GM23338 (cell line): Measurements from ENCODE around the gene PPP1R15B. TPM values are rescaled to one million over a fixed set of nuclear protein-coding genes. Genes with fewer than 3 reads are reported as not detected.

Source experiments
- ATAC-seq: fragments of 200-7000 bp; cut with Tn5 transposase; 3 replicates; pipeline ENCODE4 v1.9.1; 2020
- DNase-seq: peaks from one replicate; pipeline ENCODE4 v3.0.0-alpha.2; 2015; ENCODE audit warnings: low spot score
- H2AFZ ChIP-seq: fragments of 200-600 bp; sonication (generic); 2 replicates; pipeline ENCODE4 v1.8.0; 2016; ENCODE audit warnings: antibody characterized with exemption, mild to moderate bottlenecking, moderate library complexity
- H3F3A ChIP-seq: fragments of 200-600 bp; sonication (generic); replicated peaks from 2 replicates; pipeline ENCODE4 v1.8.0; 2017; ENCODE audit warnings: antibody characterized with exemption, mixed run types, low read depth
- H3K27ac ChIP-seq: fragments of 200-600 bp; sonication (generic); 2 replicates; pipeline ENCODE4 v1.6.1; 2016; ENCODE audit warnings: low read depth
- H3K27me3 ChIP-seq: fragments of 200-600 bp; sonication (generic); 2 replicates; pipeline ENCODE4 v1.8.0; 2016; ENCODE audit warnings: mild to moderate bottlenecking, mixed run types, moderate library complexity; ENCODE audit not compliant: insufficient read depth
- H3K36me3 ChIP-seq: fragments of 200-600 bp; sonication (generic); 2 replicates; pipeline ENCODE4 v1.8.0; 2016; ENCODE audit warnings: mild to moderate bottlenecking; ENCODE audit not compliant: insufficient read depth
- H3K4me1 ChIP-seq: fragments of 200-600 bp; sonication (generic); 2 replicates; pipeline ENCODE4 v1.8.0; 2016; ENCODE audit warnings: mild to moderate bottlenecking, moderate library complexity; ENCODE audit not compliant: insufficient read depth
- H3K4me2 ChIP-seq: fragments of 200-600 bp; sonication (generic); 2 replicates; pipeline ENCODE4 v1.7.1; 2017; ENCODE audit warnings: mixed run types
- H3K4me3 ChIP-seq: fragments of 200-600 bp; sonication (generic); 2 replicates; pipeline ENCODE4 v1.6.1; 2016; ENCODE audit warnings: mixed run types
- H3K79me2 ChIP-seq: fragments of 200-600 bp; sonication (generic); replicated peaks from 2 replicates; pipeline ENCODE4 v1.8.0; 2017; ENCODE audit warnings: mild to moderate bottlenecking; ENCODE audit not compliant: insufficient read depth
- H3K9me2 ChIP-seq: fragments of 200-600 bp; sonication (generic); 2 replicates; pipeline ENCODE4 v1.8.0; 2017; ENCODE audit not compliant: insufficient read depth
- H4K20me1 ChIP-seq: fragments of 200-600 bp; sonication (generic); replicated peaks from 2 replicates; pipeline ENCODE4 v1.8.0; 2017; ENCODE audit warnings: mild to moderate bottlenecking; ENCODE audit not compliant: insufficient read depth
- H3K27ac Mint-ChIP-seq: 2 replicates; pipeline ENCODE4 v1.8.0; 2020; ENCODE audit warnings: inconsistent platforms, mild to moderate bottlenecking, moderate library complexity, mixed read lengths
- H3K27me3 Mint-ChIP-seq: 3 replicates; pipeline ENCODE4 v1.8.0; 2022; ENCODE audit warnings: low read depth, mild to moderate bottlenecking, moderate library complexity, mixed read lengths, inconsistent platforms; ENCODE audit not compliant: insufficient read depth, poor library complexity
- H3K36me3 Mint-ChIP-seq: 3 replicates; pipeline ENCODE4 v1.8.0; 2021; ENCODE audit warnings: low read depth, mild to moderate bottlenecking, inconsistent platforms, moderate library complexity, mixed read lengths
- H3K4me1 Mint-ChIP-seq: 3 replicates; pipeline ENCODE4 v1.8.0; 2020; ENCODE audit warnings: mild to moderate bottlenecking, inconsistent platforms, mixed read lengths
- H3K4me3 Mint-ChIP-seq: 3 replicates; pipeline ENCODE4 v1.8.0; 2021; ENCODE audit warnings: moderate library complexity, mild to moderate bottlenecking, inconsistent platforms, mixed read lengths
- H3K9me3 Mint-ChIP-seq: 3 replicates; pipeline ENCODE4 v1.8.0; 2020; ENCODE audit warnings: moderate library complexity, mild to moderate bottlenecking, inconsistent platforms, mixed read lengths
- CREB1 ChIP-seq: fragments of 250-450 bp; sonication (Bioruptor Pico); IDR thresholded peaks from 2 replicates; pipeline ENCODE4 v1.5.0; 2020; ENCODE audit warnings: low read depth, mild to moderate bottlenecking, moderate library complexity
- EZH2 ChIP-seq: fragments of 200-600 bp; sonication (generic); IDR thresholded peaks from one replicate; pipeline ENCODE4 v1.8.0; 2017; ENCODE audit warnings: antibody characterized with exemption, mild to moderate bottlenecking, low read depth; ENCODE audit not compliant: unreplicated experiment
- EZH2phosphoT487 ChIP-seq: fragments of 200-600 bp; sonication (generic); IDR thresholded peaks from one replicate; pipeline ENCODE4 v1.8.1; 2018; ENCODE audit warnings: antibody characterized with exemption; ENCODE audit not compliant: unreplicated experiment
- JUNB ChIP-seq: IDR thresholded peaks from one replicate; pipeline ENCODE4 v1.6.1; 2016; ENCODE audit warnings: antibody characterized with exemption; ENCODE audit not compliant: unreplicated experiment
- NANOG ChIP-seq: IDR thresholded peaks from 2 replicates; pipeline ENCODE4 v1.6.1; 2016; ENCODE audit warnings: antibody characterized with exemption, borderline replicate concordance
- STAT1 ChIP-seq: IDR thresholded peaks from one replicate; pipeline ENCODE4 v1.6.1; 2016; ENCODE audit warnings: antibody characterized with exemption; ENCODE audit not compliant: unreplicated experiment
- polyA plus RNA-seq: library from polyadenylated mRNA; unstranded; fragments of >200 nt; fragmentation: Nextera tagmentation; extraction: Ambion mirVana; gene quantifications from 2 replicates; pipeline ENCODE4 v1.2.1, GENCODE V29; 2016
- total RNA-seq: library from RNA; depleted of rRNA; stranded (reverse); fragments of >200 nt; shearing (Covaris generic); gene quantifications from 2 replicates; pipeline ENCODE4 v1.2.3, GENCODE V29; 2014
- TF ChIP-seq, protein P1 (sequence below): IDR thresholded peaks from one replicate; pipeline ENCODE4 v1.6.1; 2018; ENCODE audit warnings: antibody characterized with exemption; ENCODE audit not compliant: unreplicated experiment
- TF ChIP-seq, protein P2 (sequence below): IDR thresholded peaks from 2 replicates; pipeline ENCODE4 v1.6.1; 2016; ENCODE audit warnings: antibody characterized with exemption
- TF ChIP-seq, protein P3 (sequence below), 2 experiments: fragments of 200-600 bp in 1 of 2; sonication (generic) in 1 of 2; conservative IDR thresholded peaks; 2 replicates each; pipeline versions ENCODE4 v1.5.1 to v1.6.1; 2016 to 2017; ENCODE audit warnings: antibody characterized with exemption in 2 of 2, low read depth in 2 of 2, mild to moderate bottlenecking in 2 of 2, moderate library complexity in 1 of 2

Gene PPP1R15B
- total and polyA plus RNA-seq, 2 experiments from 2014 or later: 17.3 to 64.3 TPM

DNA sequence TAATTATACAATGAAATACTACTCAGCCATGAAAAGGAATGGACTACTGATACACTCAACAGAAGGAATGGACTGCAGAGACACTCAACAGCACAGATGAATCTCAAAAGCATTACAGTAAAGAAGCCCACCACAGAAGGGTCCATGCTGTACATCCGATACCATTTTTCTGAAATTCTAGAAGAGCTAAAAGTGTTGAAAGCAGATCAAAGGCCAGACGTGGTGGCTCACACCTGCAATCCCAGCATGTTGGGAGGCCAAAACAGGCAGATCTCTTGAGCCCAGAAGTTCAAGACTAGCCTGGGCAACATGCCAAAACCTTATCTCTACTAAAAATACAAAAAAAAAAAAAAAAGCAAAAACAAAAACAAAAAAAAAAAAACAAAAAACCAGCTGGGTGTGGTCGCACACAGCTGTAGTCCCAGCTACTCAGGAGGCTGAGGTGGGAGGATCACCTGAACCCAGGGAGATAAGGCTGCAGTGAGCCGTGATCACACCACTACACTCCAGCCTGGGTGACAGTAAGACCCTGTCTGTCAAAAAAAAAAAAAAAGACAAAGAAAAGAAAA is 15.5 kb downstream of the PPP1R15B start (continued):
- TF ChIP-seq, protein P1, sequence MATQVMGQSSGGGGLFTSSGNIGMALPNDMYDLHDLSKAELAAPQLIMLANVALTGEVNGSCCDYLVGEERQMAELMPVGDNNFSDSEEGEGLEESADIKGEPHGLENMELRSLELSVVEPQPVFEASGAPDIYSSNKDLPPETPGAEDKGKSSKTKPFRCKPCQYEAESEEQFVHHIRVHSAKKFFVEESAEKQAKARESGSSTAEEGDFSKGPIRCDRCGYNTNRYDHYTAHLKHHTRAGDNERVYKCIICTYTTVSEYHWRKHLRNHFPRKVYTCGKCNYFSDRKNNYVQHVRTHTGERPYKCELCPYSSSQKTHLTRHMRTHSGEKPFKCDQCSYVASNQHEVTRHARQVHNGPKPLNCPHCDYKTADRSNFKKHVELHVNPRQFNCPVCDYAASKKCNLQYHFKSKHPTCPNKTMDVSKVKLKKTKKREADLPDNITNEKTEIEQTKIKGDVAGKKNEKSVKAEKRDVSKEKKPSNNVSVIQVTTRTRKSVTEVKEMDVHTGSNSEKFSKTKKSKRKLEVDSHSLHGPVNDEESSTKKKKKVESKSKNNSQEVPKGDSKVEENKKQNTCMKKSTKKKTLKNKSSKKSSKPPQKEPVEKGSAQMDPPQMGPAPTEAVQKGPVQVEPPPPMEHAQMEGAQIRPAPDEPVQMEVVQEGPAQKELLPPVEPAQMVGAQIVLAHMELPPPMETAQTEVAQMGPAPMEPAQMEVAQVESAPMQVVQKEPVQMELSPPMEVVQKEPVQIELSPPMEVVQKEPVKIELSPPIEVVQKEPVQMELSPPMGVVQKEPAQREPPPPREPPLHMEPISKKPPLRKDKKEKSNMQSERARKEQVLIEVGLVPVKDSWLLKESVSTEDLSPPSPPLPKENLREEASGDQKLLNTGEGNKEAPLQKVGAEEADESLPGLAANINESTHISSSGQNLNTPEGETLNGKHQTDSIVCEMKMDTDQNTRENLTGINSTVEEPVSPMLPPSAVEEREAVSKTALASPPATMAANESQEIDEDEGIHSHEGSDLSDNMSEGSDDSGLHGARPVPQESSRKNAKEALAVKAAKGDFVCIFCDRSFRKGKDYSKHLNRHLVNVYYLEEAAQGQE: no peak
- TF ChIP-seq EZH2 (no peak), JUNB (no peak)
- TF ChIP-seq, protein P2, sequence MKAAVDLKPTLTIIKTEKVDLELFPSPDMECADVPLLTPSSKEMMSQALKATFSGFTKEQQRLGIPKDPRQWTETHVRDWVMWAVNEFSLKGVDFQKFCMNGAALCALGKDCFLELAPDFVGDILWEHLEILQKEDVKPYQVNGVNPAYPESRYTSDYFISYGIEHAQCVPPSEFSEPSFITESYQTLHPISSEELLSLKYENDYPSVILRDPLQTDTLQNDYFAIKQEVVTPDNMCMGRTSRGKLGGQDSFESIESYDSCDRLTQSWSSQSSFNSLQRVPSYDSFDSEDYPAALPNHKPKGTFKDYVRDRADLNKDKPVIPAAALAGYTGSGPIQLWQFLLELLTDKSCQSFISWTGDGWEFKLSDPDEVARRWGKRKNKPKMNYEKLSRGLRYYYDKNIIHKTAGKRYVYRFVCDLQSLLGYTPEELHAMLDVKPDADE: no peak

DNA sequence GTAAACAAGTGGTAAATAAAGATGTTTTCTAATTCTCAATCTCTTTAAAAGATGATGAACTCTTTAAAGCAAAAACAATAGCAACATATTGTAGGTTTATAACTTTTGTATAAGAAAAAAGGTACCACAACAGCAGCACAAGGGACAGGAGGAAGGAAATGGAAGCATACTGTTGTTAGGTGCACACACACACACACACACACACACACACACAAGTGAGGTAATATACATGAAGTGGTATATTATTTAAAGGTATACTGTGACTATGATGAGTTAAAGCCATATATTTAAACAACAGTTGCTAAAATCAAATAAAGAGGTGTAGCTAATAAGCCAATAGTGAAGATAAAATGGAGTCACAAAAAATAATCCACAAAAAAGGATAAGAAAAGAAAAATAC is 20.0 kb downstream of the PPP1R15B start:
- Mint-ChIP-seq H3K27ac (no peak overlapping the region), H3K9me3 (no peaks in the 10 kb centered on the region), H3K27me3 (no peaks in the 10 kb centered on the region), H3K36me3 (no peaks in the 10 kb centered on the region), H3K4me1 (no peaks in the 10 kb centered on the region), H3K4me3 (no peak overlapping the region)
- H3K27ac ChIP-seq: no peak overlapping the region
- H3K36me3 ChIP-seq: no peaks in the 10 kb centered on the region
- no peaks in the 10 kb centered on the region for H3K27me3 ChIP-seq
- no peak for TF ChIP-seq EZH2phosphoT487
- no peak for TF ChIP-seq NANOG
- TF ChIP-seq, protein P2: no peak
- no peak for TF ChIP-seq CREB1 (CRISPR knock-in tag)
- TF ChIP-seq, protein P3, sequence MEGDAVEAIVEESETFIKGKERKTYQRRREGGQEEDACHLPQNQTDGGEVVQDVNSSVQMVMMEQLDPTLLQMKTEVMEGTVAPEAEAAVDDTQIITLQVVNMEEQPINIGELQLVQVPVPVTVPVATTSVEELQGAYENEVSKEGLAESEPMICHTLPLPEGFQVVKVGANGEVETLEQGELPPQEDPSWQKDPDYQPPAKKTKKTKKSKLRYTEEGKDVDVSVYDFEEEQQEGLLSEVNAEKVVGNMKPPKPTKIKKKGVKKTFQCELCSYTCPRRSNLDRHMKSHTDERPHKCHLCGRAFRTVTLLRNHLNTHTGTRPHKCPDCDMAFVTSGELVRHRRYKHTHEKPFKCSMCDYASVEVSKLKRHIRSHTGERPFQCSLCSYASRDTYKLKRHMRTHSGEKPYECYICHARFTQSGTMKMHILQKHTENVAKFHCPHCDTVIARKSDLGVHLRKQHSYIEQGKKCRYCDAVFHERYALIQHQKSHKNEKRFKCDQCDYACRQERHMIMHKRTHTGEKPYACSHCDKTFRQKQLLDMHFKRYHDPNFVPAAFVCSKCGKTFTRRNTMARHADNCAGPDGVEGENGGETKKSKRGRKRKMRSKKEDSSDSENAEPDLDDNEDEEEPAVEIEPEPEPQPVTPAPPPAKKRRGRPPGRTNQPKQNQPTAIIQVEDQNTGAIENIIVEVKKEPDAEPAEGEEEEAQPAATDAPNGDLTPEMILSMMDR (conservative IDR thresholded peaks at IDR 0.05; ENCODE audit: low read depth in 2 of 2): no peak
- no peak for TF ChIP-seq STAT1
- no peak for TF ChIP-seq EZH2
- ATAC-seq: no peak
- H3K79me2 ChIP-seq: no peaks in the 10 kb centered on the region
- H2AFZ ChIP-seq: no peak overlapping the region
- no peaks in the 10 kb centered on the region for H3K4me1 ChIP-seq
- no peak overlapping the region for H3K4me2 ChIP-seq
- no peak overlapping the region for H3K4me3 ChIP-seq
- DNase-seq: no peak
- no peaks in the 10 kb centered on the region for H3F3A ChIP-seq
- no peaks in the 10 kb centered on the region for H4K20me1 ChIP-seq
- no peaks in the 10 kb centered on the region for H3K9me2 ChIP-seq
